GM19372 (cell line): ENCODE measurements around the gene RHBDD2.
"Not testable (repeated sequence)": the region's sequence is repeated elsewhere in the genome, so short reads cannot be mapped to it uniquely, and the experiment has no call there.

Experiments used
- ATAC-seq: cut with Tn5 transposase; IDR thresholded peaks from one replicate; pipeline ENCODE4 v1.9.1; 2021; ENCODE audit warnings: mild to moderate bottlenecking, low read depth, moderate library complexity; ENCODE audit not compliant: unreplicated experiment

The RHBDD2 gene

DNA sequence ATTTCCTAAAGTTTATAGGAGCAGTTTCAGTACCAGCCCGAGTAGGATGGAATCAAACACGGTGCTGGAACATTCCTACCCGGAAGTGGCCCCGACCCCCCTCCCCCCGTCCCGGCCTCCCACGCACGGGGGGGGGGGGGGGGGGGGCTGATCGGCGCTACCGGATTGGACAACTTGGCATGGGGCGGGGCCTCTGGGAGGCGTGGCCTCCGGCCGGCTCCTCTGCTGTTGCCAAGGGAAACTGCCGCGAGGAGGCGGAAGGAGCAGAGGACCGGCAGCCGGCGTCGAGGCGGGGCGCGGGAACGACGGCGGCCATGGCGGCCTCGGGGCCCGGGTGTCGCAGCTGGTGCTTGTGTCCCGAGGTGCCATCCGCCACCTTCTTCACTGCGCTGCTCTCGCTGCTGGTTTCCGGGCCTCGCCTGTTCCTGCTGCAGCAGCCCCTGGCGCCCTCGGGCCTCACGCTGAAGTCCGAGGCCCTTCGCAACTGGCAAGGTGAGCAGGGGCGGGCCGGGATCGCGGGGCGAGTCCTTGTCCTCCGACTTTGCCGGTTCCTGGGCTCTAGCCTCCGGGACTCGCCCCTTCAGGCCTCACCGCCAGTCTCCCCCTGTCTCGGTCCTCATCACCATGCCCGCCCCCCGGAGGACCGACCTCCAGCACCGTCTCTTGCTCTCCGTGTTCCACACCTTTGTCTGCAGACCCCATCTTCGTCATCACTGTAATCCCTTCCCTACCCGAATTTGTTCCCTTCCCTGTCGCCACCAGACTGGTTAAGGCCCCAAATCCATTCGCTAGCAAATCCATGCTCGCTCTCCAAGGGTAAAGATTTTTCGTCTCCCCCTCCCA is at the start of gene RHBDD2:
Gene RHBDD2 (plus strand): TSS at position 266 of the 843 bp plus-strand sequence. CDS start 49 bp downstream, at position 315.
- ATAC-seq: peak; percentile 90

DNA sequence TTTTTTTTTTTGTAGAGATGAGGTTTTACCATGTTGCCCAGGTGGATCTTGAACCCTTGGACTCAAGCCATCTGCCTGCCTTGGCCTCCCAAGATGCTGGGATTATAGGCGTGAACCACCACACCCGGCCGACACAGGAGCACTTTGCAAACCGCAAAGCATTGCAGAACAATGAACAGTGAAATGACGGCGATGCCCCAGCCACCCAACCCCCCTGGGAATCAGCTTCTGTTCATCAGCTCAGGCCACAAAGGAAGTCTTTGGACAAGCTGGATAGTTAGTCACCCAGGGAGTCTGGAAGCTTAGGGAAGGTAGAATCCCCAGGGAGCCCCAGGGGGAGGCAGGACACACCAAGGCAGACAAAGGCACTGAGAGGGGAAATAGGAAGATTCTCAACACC is 49.2 kb upstream of the RHBDD2 start:
- not testable (repeated sequence) for ATAC-seq

DNA sequence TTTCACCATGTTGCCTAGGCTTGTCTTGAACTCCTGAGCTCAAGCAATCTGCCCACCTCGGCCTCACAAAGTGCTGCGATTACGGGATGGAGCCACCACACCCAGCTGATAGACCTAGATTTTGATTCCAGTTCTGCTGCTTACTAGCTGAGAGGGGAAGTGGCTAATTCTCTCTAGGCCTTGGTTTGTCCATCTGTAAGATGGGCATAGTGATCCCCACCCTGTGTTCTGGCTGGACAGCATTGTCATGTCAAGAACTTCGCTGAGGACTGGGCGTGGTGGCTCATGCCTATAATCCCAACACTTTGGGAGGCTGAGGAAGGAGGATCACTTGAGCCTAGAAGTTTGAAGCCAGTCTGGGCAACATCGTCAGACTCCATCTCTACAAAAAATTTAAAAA is 47.9 kb upstream of the RHBDD2 start:
- no peak for ATAC-seq

DNA sequence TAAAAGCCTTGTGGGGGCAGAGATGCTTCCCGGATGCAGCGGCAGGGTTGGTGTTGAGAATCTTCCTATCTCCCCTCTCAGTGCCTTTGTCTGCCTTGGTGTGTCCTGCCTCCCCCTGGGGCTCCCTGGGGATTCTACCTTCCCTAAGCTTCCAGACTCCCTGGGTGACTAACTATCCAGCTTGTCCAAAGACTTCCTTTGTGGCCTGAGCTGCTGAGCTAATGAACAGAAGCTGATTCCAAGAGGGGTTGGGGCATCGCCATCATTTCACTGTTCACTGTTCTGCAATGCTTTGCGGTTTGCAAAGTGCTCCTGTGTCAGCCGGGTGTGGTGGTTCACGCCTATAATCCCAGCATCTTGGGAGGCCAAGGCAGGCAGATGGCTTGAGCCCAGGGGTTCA is 45.2 kb upstream of the RHBDD2 start:
- not testable (repeated sequence) for ATAC-seq

DNA sequence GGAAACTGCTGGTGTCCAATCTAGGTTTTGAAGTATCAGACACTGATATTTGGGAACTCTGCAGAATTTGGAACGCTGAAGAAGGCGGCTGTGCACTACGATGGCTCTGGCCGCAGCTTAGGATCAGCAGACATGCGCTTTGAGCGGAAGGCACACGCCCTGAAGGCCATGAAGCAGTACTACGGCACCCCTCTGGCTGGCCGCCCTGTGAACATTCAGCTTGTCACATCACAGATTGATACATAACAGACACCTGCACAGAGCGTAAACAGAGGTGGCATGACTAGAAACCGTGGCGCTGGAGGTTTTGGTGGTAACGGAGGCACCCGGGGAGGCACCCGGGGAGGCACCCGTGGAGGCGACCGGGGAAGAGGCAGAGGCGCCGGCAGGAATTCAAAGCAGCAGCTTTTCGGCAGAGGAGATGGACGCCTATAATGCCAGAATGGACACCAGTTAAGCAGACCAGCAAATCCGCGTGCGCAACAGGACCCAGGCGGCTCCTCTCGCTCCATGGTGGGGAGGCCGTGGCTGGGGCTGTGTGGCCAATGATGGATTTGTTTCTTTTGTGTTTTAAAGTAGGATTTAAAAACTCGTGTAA is 43.0 kb upstream of the RHBDD2 start:
- no peak for ATAC-seq

DNA sequence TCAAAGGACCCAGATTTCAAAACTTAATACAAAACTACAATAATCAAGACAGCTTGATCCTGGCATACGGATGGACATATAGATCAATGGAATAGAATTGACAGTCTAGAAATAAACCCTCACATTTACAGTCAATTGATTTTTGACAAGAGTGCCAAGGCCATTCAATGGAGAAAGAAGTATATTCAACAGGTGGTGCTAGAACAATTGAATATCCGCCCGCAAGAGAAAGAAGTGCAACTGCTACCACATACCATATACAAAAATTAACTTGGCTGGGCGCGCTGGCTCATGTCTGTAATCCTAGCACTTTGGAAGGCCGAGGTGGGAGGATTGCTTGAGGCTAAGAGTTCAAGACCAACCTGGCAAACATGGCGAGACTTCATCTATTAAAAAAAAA is 42.0 kb upstream of the RHBDD2 start:
- no peak for ATAC-seq

DNA sequence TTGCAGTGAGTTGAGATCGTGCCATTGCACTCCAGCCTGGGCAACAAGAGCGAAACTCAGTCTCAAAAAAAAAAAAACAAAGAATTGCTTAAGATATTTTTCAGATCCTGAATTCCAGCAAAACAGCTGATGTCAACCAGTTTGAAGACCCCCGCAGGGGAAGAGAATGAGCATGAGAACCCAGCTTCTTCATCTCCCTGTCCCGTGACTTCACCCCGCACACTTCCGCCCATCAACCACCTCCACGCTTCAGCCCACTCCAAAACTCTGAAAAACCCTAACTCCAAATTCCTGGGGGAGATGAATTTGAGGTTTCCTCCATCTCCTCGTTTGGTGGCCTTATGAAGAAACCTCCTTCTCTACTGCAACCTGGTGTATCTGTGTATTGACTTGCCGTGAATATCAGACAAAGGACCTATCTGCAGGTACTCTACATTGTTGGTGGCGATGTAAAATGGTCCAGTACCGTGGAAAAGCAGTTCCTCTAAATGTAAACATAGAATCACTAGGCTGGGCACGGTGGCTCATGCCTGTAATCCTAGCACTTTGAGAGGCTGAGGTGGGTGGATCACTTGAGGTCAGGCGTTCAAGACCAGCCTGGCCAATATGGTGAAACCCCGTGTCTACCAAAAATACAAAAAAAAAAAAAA is 40.4 kb upstream of the RHBDD2 start:
- not testable (repeated sequence) for ATAC-seq

DNA sequence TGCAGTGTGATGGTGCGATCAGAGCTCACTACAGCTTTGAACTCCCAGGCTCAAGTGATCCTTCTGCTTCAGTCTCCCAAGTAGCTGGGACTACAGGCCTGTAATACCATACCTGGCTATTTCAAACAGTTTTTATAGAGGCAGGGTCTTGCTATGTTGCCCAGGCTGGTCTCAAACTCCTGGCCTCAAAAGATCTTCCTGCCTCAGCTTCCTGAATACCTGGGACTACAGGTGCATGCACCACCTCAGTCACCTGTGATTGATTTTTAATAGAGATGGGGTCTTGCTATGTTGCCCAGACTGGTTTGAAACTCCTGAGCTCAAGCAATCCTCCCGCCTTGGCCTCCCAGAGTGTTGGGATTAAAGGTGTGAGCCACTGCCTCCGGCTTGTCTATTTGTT is 38.8 kb upstream of the RHBDD2 start:
- ATAC-seq: no peak

DNA sequence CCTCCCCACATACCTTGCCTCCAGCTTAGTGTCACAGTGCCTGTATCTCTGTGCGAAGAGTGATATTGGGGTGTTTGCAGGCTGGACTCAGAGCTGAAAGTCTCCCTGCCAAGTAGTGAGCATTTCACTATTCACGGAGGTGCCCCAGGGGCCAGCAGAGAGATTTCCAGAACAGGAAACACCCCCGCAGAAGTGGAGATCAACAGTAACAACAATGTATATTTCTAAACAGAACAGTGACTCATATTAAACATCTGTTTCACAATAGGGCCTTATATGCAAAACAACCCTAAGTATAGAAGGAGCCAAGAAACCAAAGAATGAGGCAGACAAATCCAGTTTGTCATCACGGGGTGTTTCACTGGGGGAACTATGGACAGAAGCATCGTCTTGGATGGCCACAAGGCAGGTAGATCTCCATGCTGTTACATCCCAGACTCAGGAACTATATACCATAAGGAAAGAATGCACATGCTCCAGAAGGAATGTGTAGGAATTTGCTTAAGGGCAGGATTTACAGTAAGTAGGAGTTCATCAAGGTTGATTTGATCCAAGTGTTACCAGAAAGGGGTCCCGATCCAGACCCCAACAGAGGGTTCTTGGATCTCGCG is 35.9 kb upstream of the RHBDD2 start:
- ATAC-seq: peak; percentile 84

DNA sequence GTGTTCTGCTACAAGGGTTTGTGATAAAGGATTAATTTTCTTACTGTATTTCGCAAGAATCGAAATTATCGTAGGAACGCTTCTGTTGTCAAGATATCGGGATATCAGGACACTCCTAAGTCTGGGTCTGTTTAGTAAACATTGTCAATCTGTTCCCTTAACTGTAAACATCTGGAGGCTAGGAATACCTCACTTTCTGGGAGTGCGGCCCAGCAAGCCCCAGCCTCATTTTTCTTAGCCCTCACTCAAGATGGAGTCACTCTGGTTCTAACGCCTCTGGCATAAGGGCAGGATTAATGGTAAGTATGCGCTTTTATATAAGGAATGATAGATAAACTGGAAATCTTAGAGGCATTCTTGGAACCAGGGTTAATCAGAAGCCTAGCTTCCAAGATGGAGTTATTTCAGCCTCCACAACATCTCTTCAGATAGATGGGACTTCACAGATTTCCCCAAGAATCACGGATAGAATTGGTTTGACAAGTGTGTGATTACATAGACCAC is 35.2 kb upstream of the RHBDD2 start:
- ATAC-seq: no peak

DNA sequence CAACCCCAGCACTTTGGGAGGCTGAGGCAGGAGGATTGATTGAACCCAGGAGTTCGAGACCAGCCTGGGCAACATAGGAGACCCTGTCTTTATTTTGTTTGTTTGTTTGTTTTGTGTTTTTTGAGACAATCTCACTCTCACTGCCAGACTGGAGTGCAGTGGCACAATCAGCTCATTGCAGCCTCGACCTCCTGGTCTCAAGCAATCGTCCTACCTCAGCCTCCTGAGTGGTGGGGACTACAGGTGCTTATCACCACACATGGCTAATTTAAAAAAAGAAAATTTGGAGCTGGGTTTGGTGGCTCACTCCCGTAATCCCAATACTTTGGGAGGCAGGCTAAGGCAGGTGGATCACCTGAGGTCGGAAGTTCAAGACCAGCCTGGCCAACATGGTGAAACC is 34.7 kb upstream of the RHBDD2 start:
- no peak for ATAC-seq

DNA sequence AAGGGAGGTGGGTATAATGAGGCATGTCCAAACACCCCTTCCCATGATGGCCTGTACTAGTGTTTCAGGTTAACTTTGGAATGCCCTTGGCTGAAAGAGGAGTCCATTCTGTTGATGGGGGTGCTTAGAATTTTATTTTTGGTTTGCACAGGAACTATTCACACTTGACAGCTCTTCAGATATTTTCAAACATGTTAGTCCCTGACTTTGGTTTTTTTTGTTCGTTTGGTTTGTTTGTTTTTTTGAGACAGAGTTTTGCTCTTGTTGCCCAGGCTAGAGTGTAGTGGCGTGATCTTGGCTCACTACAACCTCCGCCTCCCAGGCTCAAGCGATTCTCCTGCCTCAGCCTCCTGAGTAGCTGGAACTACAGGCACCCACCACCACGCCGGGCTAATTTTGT is 33.7 kb upstream of the RHBDD2 start:
- ATAC-seq: not testable (repeated sequence)

DNA sequence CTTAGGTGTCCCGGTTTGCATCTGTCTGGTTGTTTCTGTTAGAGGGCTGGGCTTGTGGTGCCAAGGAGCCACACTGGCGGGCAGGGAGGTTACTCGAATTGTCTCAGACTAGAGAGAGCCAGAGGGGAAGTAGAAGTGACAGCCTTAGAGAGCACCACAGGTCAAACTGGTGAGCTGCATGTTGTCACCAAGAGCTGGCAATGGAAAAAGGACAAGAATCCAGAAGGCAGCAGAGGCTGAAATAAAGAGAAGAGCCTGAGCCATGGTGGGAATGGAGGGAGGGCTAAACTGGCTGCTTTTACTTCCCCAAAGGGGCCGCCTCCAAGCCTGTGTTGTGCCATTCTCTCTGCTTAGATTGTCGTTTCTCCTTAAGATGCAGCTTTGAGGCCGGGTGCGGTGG is 31.1 kb upstream of the RHBDD2 start:
- no peak for ATAC-seq

DNA sequence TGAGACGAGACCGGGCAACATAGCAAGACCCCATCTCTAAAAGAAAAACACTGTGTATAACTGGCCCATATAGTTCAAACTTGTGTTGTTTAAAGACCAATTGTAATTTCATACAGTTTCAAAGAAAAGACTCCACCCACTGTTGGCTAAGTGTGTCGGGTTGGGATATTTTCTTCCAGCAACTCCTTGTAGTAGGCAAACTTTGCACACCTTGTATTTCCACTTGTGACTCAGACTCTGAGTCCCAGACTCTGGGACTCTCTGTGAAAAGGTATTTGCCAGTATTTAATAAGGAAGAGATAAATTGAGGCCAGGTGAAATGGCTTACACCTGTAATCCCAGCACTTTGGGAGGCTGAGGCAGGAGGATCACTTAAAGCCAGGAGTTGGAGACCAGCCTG is 29.3 kb upstream of the RHBDD2 start:
- no peak for ATAC-seq

DNA sequence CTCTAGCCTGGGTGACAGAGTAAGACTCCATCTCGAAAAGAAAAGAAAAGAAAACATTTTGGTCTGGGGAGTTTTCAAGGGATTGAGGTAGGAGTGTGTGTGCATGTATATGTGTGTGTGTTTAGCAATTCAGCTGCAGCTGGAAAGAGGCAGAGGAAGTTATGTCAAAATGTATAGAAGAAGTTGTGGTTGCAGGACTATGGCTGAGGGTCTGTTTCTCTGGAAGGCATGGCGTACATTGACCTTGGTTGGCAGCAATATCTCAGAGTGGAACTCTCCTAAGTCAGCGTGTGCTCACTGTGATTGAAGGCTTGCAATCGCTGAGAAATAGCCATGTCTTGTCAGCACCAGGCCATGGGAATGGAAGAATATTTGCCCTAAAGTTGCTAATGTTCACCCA is 28.6 kb upstream of the RHBDD2 start:
- ATAC-seq: no peak

DNA sequence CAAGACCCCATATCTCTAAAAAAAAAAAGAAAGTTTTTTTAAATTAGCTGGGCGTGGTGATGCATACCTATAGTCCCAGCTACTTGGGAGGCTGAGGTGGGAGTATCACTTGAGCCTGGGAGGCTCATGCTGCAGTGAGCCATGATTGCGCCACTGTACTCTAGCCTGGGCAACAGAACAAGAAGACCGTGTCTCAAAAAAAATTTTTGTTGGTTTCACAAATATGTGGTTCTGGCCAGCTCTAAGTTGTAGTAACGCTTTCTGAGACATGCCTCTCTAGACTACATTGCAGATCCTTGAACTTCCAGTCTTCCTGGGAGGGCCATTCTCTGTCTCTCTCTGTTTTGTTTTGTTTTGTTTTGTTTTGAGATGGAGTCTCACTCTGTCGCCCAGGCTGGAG is 24.6 kb upstream of the RHBDD2 start:
- ATAC-seq: no peak

DNA sequence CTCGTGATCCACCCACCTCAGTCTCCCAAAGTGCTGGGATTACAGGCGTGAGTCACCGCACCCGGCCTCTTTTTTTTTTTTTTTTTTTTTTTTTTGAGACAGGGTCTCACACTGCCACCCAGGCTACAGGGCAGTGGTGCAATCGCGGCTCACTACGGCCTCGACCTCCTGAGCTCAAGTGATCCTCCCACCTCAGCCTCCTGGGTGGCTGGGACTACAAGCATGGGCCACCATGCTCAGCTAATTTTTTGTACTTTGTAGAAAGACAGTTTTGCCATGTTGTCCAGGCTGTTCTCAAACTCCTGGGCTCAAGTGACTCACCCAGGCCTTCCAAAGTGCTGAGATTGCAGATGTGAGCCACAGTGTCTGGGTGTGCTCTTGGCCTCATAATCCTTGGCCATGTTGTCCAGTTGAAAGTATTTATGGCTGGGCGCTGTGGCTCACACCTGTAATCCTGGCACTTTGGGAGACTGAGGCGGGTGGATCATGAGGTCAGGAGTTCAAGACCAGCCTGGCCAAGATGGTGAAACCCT is 24.0 kb upstream of the RHBDD2 start:
- ATAC-seq: not testable (repeated sequence)

DNA sequence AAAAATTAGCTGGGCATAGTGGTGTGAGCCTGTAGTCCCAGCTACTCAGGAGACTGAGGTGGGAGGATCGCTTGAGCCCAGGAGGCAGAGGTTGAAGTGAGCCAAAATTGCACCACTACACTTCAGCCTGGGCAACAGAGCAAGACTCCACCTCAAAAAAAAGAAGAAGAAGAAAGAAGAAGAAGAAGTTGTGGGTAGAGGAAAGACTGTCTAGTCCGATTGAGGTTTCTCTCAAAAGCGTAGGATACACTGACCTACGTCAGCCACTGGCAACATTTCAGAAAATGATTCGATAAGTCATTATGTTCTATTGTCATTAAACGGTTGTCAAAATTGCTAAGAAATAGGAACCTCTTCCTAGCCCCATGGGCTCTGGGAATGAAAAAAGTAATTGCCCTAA is 22.3 kb upstream of the RHBDD2 start:
- no peak for ATAC-seq

DNA sequence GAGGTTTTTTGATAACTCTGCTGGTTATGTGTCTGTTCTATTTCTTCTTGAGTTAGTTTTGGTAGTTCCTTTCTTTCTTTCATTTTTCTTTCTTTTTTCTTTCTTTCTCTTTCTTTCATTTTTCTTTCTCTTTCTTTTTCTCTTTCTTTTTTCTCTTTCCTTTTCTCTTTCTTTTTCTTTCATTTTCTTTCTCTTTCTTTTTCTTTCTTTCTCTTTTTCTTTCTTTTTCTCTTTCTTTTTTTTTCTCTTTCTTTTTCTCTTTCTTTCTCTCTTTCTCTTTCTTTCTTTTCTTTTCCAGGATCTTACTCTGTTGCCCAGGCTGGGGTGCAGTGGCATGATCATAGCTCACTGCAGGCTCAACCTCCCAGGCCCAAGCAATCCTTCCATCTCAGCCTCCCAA is 20.4 kb upstream of the RHBDD2 start:
- ATAC-seq: no peak

DNA sequence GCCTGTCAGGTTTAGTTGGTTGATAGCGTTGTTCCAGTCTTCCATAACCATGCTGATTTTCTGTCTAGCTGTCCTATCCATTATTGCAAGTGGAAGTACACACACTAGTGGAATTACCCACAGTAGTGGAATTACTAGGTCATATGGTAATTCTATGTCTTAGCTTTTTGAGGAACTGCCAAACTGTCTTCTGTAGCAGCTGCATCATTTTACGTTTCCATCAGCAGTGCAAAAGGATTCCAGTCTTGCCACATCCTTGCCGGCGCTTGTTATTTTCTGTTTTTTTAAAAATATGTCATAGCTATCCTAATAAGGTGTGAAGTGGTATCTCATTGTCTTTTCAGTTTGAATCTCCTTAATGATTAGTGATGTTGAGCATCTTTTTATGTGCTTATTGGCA is 17.2 kb upstream of the RHBDD2 start:
- ATAC-seq: no peak

DNA sequence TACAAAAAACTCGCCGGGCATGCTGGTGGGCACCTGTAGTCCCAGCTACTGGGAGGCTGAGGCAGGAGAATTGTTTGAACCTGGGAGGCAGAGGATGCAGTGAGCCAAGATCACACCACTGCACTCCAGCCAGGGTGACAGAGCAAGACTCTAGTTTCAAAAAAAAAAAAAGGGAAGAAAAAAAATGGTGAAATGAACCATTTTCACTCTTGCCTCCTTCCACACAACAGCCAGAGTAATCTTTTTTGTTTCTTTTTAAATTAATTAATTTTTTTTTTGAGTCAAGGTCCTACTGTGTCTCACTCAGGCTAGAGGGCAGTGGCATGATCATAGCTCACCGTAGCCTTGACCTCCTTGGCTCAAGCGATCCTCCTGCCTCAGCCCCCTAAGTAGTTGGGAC is 14.6 kb upstream of the RHBDD2 start:
- ATAC-seq: not testable (repeated sequence)
